ENCODE results near the gene AFMID.

DNA sequence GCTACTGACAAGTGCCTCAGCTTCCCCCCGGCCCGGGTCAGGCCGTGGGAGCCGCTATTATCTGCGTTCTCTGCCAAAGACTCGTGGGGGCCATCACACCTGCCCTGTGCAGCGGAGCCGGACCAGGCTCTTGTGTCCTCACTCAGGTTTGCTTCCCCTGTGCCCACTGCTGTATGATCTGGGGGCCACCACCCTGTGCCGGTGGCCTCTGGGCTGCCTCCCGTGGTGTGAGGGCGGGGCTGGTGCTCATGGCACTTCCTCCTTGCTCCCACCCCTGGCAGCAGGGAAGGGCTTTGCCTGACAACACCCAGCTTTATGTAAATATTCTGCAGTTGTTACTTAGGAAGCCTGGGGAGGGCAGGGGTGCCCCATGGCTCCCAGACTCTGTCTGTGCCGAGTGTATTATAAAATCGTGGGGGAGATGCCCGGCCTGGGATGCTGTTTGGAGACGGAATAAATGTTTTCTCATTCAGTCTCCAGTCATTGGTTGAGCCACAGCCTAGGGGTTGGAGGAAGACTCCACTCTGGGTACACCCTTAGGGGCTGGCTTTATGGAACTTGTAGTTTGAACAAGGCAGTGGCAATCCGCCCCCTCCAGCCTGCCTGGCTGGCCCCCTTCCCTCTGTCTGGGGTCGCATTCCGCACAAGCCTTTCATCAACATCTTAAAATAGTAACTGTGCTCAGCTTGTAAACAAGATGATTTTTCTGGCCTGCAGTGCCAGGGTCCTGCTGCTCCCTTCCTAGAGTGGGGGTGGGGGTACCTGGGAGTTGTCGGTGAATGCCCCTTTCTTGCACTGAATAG, 14.7 kb upstream of the AFMID start:
- TF ChIP-seq, protein P1, sequence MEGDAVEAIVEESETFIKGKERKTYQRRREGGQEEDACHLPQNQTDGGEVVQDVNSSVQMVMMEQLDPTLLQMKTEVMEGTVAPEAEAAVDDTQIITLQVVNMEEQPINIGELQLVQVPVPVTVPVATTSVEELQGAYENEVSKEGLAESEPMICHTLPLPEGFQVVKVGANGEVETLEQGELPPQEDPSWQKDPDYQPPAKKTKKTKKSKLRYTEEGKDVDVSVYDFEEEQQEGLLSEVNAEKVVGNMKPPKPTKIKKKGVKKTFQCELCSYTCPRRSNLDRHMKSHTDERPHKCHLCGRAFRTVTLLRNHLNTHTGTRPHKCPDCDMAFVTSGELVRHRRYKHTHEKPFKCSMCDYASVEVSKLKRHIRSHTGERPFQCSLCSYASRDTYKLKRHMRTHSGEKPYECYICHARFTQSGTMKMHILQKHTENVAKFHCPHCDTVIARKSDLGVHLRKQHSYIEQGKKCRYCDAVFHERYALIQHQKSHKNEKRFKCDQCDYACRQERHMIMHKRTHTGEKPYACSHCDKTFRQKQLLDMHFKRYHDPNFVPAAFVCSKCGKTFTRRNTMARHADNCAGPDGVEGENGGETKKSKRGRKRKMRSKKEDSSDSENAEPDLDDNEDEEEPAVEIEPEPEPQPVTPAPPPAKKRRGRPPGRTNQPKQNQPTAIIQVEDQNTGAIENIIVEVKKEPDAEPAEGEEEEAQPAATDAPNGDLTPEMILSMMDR (conservative IDR thresholded peaks at IDR 0.05; ENCODE audit: low read length): no peak
- no peak for TF ChIP-seq EZH2phosphoT487 (IDR thresholded peaks at IDR 0.05; ENCODE audit: borderline replicate concordance)
